ENCODE data around the gene RNF207. TPM values are rescaled to one million over a fixed set of nuclear protein-coding genes. Genes with fewer than 3 reads are reported as not detected.

RNF207 gene
- total and polyA plus RNA-seq, 2 of the 4 experiments (the other 2 are of a cell fraction) = 2.7 to 17.2 TPM

- intact Hi-C loops (cut with micrococcal nuclease) (no loop called here), dilution Hi-C loops (cut with HindIII; ENCODE audit: low sequenced_read_pairs, unreplicated experiment) (no loop called here), in situ Hi-C loops (cut with MboI; ENCODE audit: low sequenced_read_pairs) (no loop called here)
- Histone ChIP-seq H2BK20ac (ENCODE audit: low read depth, low read length) (no peak overlapping the region), H3K9ac (ENCODE audit: low read depth, low read length) (no peak overlapping the region), H2BK15ac (ENCODE audit: low read depth, low read length) (no peak overlapping the region), H3K56ac (ENCODE audit: extremely low read depth, insufficient read depth, low read length) (no peak overlapping the region), H3K4me1 (ENCODE audit: control insufficient read depth, insufficient read depth, low read length) (peaks cover 2% of the 10 kb centered on the region; the same call in 1 of the 2 replicates), H3K4me3 (ENCODE audit: insufficient read depth, low read depth, low read length) (no peak overlapping the region), H3K9me3 (ENCODE audit: control insufficient read depth, insufficient read depth, low read length) (no peaks in the 10 kb centered on the region; the same call in 1 of the 2 replicates), H3K18ac (ENCODE audit: low read depth, low read length) (no peak overlapping the region), H3K23ac (ENCODE audit: low read depth, low read length) (no peak overlapping the region), H4K8ac (ENCODE audit: low read depth in 2 of 2, low read length in 2 of 2) (no peak overlapping the region), H3K79me1 (ENCODE audit: low read depth in 1 of 2, low read length in 2 of 2) (no peaks in the 10 kb centered on the region), H2BK5ac (ENCODE audit: low read depth, low read length, poor library complexity, severe bottlenecking) (no peak overlapping the region), H2AK5ac (ENCODE audit: low read depth, low read length) (no peak overlapping the region), H4K5ac (ENCODE audit: low read depth, low read length) (no peak overlapping the region), H2BK120ac (ENCODE audit: low read depth, low read length) (no peak overlapping the region), H3K4ac (ENCODE audit: low read depth, low read length) (no peak overlapping the region), H2AK9ac (replicated peaks; ENCODE audit: low read depth, low read length, poor library complexity) (peak overlapping the region; percentile 28), H4K20me1 (ENCODE audit: insufficient read depth, low read length) (peaks cover 11% of the 10 kb centered on the region), H3K36me3 (ENCODE audit: control insufficient read depth, insufficient read depth, low read length) (no peaks in the 10 kb centered on the region), H3K27me3 (ENCODE audit: control insufficient read depth, insufficient read depth, low read length) (peaks cover 51% of the 10 kb centered on the region), H2AFZ (replicated peaks; ENCODE audit: low read length, poor library complexity) (no peak overlapping the region), H3K4me2 (ENCODE audit: low read depth, low read length) (no peak overlapping the region), H3K27ac (ENCODE audit: insufficient read depth, low read length) (no peak overlapping the region), H3K14ac (replicated peaks; ENCODE audit: low read depth, low read length) (no peak overlapping the region), H4K91ac (ENCODE audit: insufficient read depth, low read depth, low read length) (no peak overlapping the region), H3K9me1 (ENCODE audit: insufficient read depth, low read length) (no peaks in the 10 kb centered on the region)
- DNase-seq = no peak
- TF ChIP-seq NFE2L2 (IDR thresholded peaks at IDR 0.05; ENCODE audit: low read depth, low read length) (no peak), CTCF (conservative IDR thresholded peaks at IDR 0.05; ENCODE audit: low read depth, low read length) (no peak), CHD1 (IDR thresholded peaks at IDR 0.05; ENCODE audit: low read depth, low read length) (no peak), FOS (IDR thresholded peaks at IDR 0.05; ENCODE audit: low read depth, low read length) (no peak), BHLHE40 (IDR thresholded peaks at IDR 0.05; ENCODE audit: low read depth, low read length) (no peak), RAD21 (IDR thresholded peaks at IDR 0.05; ENCODE audit: low read length) (no peak), MAZ (IDR thresholded peaks at IDR 0.05; ENCODE audit: borderline replicate concordance, low read depth, low read length) (no peak), MXI1 (IDR thresholded peaks at IDR 0.05; ENCODE audit: borderline replicate concordance, low read depth, low read length) (no peak), SMC3 (IDR thresholded peaks at IDR 0.05; ENCODE audit: low read depth, low read length) (no peak), RCOR1 (IDR thresholded peaks at IDR 0.05; ENCODE audit: insufficient replicate concordance, low read length) (no peak)
- ChIA-PET POLR2A (ENCODE audit: unreplicated experiment) (no interaction called here), CTCF (no interaction called here)
- no CpG with 5 or more reads among the region's 5 CpGs for WGBS, 2 experiments (ENCODE audit: extremely low coverage in 2 of 2, insufficient read length in 1 of 2)
- no TSS peak for BruUV-seq (replicated peaks)
- ATAC-seq (ENCODE audit: low read depth) = no peak
These were observed 29.1 kb upstream of the RNF207 start for GRCh38 chr1:6176779-6177178.
